ENCODE results near the gene GNGT2. TPM values are rescaled to one million over a fixed set of nuclear protein-coding genes. Genes with fewer than 3 reads are reported as not detected.
A peak's percentile ranks its signal among the peaks of the same experiment; 100 is the strongest.

GNGT2 gene
- total and polyA plus RNA-seq, 9 donors, result 0.48 to 4.6 (median 1.6) TPM

DNA sequence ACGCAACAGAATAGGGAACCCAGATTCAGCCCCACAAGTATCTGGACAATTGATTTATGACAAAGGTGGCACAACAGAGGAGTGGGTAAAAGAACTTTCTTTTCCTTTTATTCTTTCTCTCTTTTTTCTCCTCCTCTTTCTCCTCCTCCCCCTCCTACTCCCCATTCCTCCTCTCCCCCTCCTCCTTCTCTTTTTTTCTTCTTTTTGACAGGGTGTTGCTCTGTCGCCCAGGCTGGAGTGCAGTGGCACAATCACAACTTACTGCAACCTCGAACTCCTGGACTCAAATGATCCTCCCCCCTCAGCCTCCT lies 16.1 kb downstream of the GNGT2 start:
- Histone ChIP-seq H3K4me1 (ENCODE audit: insufficient read depth) (no peaks in the 10 kb centered on the region), H3K27me3 (no peaks in the 10 kb centered on the region), H3K9me3 (no peaks in the 10 kb centered on the region), H3K27ac (peak overlapping the region in 1 of 2 donors; percentile 99), H3K4me3 (no peak overlapping the region), H3K36me3 (no peaks in the 10 kb centered on the region)
- 42 to 52% (median 52%) methylated on average over 3 of the region's 3 CpGs for WGBS, 3 donors
- TF ChIP-seq, protein P1, sequence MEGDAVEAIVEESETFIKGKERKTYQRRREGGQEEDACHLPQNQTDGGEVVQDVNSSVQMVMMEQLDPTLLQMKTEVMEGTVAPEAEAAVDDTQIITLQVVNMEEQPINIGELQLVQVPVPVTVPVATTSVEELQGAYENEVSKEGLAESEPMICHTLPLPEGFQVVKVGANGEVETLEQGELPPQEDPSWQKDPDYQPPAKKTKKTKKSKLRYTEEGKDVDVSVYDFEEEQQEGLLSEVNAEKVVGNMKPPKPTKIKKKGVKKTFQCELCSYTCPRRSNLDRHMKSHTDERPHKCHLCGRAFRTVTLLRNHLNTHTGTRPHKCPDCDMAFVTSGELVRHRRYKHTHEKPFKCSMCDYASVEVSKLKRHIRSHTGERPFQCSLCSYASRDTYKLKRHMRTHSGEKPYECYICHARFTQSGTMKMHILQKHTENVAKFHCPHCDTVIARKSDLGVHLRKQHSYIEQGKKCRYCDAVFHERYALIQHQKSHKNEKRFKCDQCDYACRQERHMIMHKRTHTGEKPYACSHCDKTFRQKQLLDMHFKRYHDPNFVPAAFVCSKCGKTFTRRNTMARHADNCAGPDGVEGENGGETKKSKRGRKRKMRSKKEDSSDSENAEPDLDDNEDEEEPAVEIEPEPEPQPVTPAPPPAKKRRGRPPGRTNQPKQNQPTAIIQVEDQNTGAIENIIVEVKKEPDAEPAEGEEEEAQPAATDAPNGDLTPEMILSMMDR (IDR thresholded peaks at IDR 0.05), result no peak
- TF ChIP-seq EP300 (IDR thresholded peaks at IDR 0.05) (no peak), POLR2A (IDR thresholded peaks at IDR 0.05) (no peak)
- intact Hi-C loops (cut with DNase I), result no loop called here
- no peak for DNase-seq

DNA sequence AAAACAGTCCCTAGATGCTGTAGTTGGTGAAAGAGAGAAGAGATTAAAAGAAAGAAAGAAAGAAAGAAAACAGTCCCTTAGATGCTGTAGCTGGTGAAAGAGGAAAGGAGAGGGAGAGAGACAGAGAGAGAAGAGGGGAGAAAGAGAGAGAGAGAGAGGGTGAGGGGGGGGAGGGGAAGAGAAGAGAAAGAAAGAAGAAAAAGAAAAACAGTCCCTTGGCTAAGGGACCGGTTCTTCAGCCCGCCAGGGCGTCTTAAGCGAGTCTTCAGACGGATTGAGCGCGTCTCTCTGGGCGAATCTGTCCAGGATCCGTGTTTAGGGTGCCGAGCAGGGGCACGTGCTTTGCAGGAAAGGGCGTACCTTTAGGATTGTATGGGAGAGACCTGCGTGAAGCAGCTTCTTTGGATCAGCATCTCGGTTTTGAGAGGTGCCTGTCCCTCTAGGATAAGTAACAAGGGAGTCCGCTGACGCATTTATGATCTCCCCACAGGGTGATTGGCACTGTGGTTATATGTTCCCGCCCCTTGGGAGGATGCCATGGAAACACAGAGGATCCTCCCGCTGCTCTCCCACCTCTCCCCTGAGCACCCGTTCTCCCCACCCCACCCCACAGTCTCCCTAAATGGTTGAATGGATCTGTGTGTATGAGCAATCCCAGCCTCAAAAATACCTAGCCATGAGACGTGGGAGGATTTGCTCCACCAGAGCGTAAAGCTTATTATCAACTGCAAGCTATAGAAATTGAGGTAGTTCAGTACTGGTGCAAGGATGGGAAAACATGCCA lies 16.7 kb downstream of the GNGT2 start:
- no peaks in the 10 kb centered on the region for H3K9me3 ChIP-seq
- no peaks in the 10 kb centered on the region for H3K4me1 ChIP-seq (ENCODE audit: insufficient read depth)
- TF ChIP-seq EP300 (IDR thresholded peaks at IDR 0.05) (no peak), POLR2A (IDR thresholded peaks at IDR 0.05) (peak; percentile 50)
- TF ChIP-seq, protein P1 (IDR thresholded peaks at IDR 0.05), result no peak
- no peaks in the 10 kb centered on the region for H3K27me3 ChIP-seq
- 1 to 2% (median 2%) methylated on average over 21 of the region's 21 CpGs for WGBS, 3 donors
- intact Hi-C loops (cut with DNase I), result no loop called here
- H3K27ac ChIP-seq, result peak overlapping the region; percentile 98 to 99
- no peaks in the 10 kb centered on the region for H3K36me3 ChIP-seq
- DNase-seq, result peak; percentile 74 to 85 (median 81)
- peak overlapping the region; percentile 83 for H3K4me3 ChIP-seq

DNA sequence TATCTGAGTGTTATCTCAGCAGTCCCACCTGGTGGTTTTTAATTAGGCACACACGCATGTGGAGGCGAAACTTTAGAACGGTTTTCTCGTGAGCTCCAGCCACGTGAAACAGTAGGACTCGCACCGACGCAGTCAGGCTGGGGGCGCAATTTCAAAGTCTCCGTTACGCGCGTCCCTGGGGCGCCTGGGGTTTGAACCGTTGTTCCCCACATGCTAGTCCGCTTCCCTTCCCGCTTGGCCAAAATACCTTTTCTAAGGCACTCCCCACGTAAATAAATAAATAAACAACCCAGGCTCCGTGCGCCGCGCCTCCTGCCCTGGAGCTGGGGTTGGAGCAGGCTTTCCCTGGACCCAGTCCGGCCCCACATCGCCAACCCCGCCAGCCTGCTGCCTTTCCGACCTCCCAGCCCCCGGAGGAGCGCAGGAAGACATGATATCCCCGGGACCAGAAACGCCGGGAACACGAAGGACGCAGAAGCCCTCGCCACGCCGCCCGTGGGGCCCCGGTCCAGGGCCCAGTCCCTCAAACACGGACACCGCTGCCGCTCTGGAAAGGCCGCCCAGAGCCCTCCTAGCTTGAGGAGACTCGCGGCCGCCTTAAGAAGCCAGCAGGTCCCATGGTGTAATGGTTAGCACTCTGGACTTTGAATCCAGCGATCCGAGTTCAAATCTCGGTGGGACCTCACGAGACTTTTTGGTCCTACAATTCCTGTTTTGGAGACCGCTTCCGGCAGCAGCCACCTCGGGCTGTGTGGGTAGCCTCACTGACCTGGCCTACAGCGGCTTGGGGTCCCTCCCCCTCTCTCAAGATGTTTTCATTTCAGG lies 18.2 kb downstream of the GNGT2 start:
- WGBS, 3 donors, result 0% methylated on average over 53 of the region's 53 CpGs
- intact Hi-C loops (cut with DNase I), result no loop called here

DNA sequence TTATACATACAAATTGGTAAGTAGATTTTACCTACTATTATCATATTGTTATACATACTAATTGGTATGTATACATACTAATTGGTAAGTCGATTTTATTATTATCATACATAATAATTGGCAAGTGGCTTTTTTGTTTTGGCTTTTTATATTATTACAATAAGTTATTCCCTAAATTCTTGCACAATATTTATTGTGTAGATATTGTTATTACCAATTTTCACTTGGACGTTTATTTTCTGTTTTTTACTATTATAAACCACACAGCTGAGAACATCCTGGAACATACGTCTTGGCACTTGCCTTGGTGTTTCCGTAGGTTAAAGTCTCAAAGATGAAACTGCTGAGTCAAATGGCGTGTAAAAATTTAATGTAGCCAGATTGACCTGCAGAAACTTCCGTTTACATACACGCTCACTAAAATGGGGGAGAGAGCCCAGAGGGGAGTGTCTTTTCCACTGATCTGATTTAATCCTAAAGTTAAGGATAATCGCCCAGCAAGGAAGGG lies 18.9 kb downstream of the GNGT2 start:
- no peaks in the 10 kb centered on the region for H3K27me3 ChIP-seq
- H3K4me1 ChIP-seq (ENCODE audit: insufficient read depth), result no peaks in the 10 kb centered on the region
- intact Hi-C loops (cut with DNase I), result no loop called here
- WGBS, 3 donors, result 3 to 6% (median 5%) methylated on average over 8 of the region's 8 CpGs
- peak overlapping the region; percentile 98 to 99 for H3K27ac ChIP-seq
- H3K9me3 ChIP-seq, result no peaks in the 10 kb centered on the region
- H3K4me3 ChIP-seq, result peak overlapping the region; percentile 83
- TF ChIP-seq, protein P1 (IDR thresholded peaks at IDR 0.05), result no peak
- no peak for TF ChIP-seq POLR2A (IDR thresholded peaks at IDR 0.05)
- no peak for TF ChIP-seq EP300 (IDR thresholded peaks at IDR 0.05)
- H3K36me3 ChIP-seq, result no peaks in the 10 kb centered on the region
- no peak for DNase-seq

More for the DNA sequence above, 18.2 kb downstream of the GNGT2 start:
- H3K9me3 ChIP-seq, result no peaks in the 10 kb centered on the region
- TF ChIP-seq, protein P1 (IDR thresholded peaks at IDR 0.05), result peak in 2 of 3 donors; percentile 16 to 38
- TF ChIP-seq EP300 (IDR thresholded peaks at IDR 0.05) (no peak), POLR2A (IDR thresholded peaks at IDR 0.05) (peak; percentile 45)
- no peaks in the 10 kb centered on the region for H3K4me1 ChIP-seq (ENCODE audit: insufficient read depth)
- H3K27ac ChIP-seq, result peak overlapping the region; percentile 98 to 99
- H3K4me3 ChIP-seq, result peak overlapping the region; percentile 83
- DNase-seq, result peak; percentile 89 to 95 (median 91)
- no peaks in the 10 kb centered on the region for H3K36me3 ChIP-seq
- H3K27me3 ChIP-seq, result no peaks in the 10 kb centered on the region
